HG03039 (cell line): ENCODE measurements around the gene CTLA4.
A peak's percentile ranks its signal among the peaks of the same experiment; 100 is the strongest.

Experiments used
- ATAC-seq: cut with Tn5 transposase; IDR thresholded peaks from one replicate; pipeline ENCODE4 v1.9.1; 2021; ENCODE audit warnings: mild to moderate bottlenecking, moderate library complexity; ENCODE audit not compliant: unreplicated experiment

Gene CTLA4

GRCh38 chr2:203867561-203868200, at the start of gene CTLA4:
CTLA4 (plus strand) TSS chr2:203867771; CDS start chr2:203867943, 172 bp downstream.
- ATAC-seq = no peak

DNA sequence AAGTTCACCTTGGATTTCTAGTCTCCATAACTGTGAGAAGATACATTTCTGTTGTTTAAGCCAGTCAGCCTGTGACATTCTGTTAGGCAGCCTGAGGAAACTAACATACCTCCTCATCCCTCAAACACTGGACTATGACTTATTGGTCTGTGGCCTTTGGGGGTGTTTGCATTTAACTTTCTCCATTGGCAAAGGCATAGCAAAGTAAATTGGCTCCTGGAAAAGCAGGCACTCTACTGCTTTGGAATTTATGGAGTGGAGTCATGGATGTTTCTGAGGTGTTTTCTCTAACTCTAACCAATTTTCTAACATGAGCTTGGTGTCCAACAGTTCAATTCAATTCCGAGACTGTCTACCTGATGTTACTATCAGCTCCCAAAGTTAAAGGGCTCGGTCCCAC, 48.9 kb upstream of the CTLA4 start:
- no peak for ATAC-seq

GRCh38 chr2:203819434-203820133, 48.0 kb upstream of the CTLA4 start:
- ATAC-seq = no peak

DNA sequence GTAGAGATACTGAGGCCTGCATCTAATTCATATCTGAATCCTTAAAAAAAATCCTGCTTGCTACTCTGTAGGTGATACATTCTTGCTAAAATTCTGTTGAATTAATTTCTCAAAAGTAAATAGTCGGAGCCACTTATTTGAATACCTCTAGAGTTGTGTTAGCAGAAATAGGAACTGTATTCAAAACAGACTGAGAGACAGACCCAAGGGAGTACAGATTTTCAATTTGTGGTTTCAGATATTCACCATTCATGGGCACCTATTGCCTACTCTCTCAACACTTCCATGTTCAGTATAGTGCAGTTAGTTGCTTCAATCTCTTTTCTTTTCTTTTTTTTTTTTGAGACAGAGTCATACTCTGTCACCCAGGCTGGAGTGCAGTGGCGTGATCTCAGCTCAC, 46.6 kb upstream of the CTLA4 start:
- peak; percentile 91 for ATAC-seq

DNA sequence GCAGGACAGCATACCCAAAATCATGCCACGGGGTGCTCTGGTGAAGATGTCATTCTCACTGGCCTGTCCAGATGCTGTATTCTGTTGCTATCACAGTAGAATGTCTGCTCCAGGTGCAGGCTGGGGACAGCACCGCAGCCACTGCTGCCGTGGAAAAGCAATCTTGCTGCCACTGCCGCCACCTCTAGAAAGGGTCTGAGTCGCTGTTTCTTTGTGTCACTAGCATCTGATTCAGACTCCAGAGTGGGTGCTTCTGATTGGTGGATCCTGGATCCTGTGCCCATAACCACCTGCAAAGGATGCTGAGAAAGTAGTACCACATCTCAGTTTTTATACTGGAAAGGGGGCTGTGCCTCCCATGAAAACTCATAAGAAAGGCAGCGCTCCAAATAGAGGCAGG, 45.3 kb upstream of the CTLA4 start:
- no peak for ATAC-seq

GRCh38 chr2:203823173-203823572, 44.4 kb upstream of the CTLA4 start:
- ATAC-seq = no peak

GRCh38 chr2:203824057-203824456, 43.5 kb upstream of the CTLA4 start:
- ATAC-seq = no peak

GRCh38 chr2:203824603-203825002, 43.0 kb upstream of the CTLA4 start:
- ATAC-seq = no peak

- no peak for ATAC-seq
Measured at GRCh38 chr2:203826704-203827103, 40.9 kb upstream of the CTLA4 start.

DNA sequence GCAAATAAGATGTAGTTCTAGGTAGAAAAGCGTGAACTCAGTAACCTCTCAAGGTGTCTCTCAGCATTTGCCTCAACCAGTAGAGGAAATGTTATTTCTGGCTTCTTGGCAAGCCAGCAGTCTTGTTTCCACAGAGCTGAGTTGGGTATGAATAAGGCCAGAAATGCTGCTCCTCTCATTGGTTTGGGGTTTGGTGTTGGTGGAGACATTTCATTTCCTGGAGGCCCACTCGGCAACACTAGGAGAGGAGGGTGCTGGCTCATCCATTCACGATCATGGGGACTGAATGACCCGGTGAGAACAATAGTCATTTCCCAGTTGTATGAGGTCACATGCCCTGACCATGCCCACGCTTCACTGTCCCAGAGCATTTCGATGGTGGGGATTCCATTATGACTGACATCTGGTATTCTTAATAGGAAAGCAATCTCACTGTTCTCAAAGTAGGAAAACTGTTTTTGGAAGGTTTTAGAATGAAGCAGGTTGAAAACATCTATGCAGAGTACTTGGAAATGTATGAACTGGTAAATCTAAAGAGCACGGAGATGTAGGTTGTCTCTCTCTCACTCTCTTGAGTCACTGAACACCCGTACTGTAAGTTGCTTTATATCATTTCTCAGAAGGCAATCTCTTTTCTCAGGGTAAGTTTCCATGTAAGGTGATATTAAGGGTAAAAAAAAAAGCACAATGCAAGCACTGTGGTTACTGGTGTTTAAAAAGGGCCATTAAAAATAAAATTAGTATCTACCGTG, 37.1 kb upstream of the CTLA4 start:
- ATAC-seq = no peak

DNA sequence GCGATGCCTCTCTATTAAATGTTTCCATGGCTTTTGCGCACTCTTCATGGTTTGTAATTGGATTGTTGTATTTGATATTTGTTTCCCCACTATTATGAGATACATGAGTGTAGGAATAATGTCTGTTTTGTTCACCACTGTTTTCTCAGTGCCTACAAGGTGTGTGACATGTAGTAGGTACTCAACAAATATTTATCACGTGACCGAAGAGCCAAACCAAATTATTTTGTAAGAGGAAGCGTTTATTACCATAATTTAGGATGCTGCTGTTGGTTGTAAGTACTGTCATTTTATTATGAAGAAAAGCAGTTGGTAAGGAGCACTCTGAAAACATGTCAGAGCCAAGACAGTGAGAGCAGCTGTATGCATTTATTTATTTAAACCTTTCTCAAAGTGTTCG, 32.2 kb upstream of the CTLA4 start:
- ATAC-seq = no peak

DNA sequence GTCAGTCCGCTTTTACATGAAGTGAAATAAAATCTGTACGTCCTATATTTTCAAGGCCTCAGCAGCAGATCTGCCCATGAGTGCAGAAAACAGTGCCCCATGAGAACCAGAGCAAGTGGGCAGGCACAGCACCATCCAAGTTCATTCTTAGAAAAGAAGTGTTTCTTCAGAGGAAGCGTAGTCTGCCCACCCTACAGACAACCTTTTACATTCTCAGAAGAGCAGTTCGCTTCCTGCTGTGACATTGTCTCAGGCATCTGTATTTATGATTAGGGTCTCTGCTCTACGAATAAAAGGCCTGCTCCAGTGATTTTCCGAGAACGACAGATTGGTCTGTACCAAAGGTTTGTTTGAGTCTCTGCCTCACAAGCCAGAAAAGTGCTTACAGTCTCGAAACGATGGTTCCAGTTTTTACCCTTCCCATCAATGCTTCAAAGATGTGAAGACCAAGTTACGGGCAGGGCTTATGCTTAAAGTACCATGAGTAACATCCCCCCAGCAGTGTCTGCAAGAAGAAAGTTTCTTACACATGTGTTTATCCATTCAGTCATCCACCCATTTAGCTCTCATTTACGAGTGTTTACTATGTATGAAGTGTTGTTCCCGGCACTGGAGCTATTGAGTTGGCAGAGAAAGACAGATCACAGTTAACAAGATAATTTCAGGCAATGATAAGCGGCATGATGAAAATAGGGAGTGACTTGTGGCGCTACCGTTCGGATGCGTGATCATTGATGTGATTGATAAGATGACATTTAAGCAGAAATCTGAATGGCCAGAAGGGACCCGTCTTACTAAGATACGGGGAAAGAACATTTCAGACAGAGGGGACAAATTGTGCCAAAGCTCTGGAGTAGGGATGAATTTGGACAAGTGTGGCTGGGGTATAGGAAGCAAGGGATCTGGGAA, 31.4 kb upstream of the CTLA4 start:
- ATAC-seq = no peak

DNA sequence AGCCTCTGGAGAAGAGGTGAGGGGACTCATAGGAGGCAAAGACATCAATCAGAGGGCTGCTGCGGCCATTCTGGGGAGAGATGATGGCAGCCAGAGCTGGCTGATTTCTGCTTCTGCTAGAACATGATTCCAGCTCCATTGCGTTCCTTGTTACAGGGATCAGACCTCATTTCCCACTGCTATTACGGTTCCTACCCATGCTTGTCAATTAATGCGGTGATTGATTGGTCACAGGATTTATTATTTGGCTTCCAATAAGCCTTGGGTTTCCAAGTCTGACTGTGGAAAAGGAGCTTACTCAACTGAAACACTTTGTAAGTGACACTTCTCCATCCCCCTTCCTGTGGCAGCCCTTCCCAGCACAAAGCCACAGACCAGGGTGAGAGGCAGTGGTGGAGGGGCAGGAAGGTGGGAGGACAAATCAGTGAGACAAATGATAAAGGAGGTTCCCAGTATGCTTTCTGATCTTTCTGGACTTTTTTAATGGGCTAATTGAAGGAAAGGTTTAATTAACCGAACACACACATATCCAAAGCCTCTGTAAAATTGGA, 26.8 kb upstream of the CTLA4 start:
- ATAC-seq = no peak

GRCh38 chr2:203841654-203842053, 25.9 kb upstream of the CTLA4 start:
- ATAC-seq = no peak

DNA sequence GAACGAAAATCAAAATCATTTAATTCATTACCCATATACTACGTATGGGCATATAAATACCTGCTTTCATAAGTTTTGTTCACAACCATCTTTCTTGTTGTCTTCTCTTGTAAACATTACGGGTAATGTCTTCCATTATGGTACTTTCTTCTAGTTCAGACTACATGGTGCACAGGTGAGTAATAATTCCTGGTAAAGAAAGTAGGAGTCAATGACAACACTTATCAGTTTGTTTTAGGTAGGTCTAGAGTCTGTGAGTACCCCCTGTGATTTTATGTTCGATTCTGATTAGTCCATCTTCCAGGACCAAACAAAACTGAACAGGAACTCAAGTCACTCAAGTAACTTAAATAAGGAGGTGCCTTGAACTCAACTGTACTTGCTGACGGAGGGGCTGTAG, 25.2 kb upstream of the CTLA4 start:
- ATAC-seq = no peak

DNA sequence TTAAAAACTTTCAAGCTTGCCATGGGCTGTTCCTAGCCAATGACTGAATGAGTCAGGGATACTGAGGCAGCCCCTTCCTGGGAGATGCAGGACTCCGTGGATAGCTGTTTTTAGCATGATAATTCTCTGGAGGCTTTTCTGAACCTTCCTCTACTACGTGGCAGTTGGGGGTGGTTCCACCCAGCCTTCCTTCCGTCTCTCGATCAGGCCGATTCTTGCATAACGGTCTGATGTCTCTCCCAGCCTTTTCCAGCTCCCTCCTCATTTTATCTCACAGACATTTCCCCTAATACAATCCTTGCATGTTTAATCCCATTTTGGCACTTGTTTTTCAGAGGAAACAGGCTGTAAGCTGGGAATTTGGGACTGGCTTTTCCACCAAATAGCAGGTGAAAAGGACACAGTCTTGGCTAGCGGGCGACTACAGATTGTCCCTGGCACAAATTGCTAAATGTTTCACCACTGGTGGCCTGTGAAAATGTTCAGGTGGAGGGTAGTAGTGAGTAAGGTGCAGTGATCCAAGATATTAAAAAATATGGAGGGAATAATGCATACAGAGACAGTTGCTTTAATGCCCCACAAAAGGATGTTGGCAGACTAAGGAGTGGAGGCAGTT, 21.0 kb upstream of the CTLA4 start:
- no peak for ATAC-seq

DNA sequence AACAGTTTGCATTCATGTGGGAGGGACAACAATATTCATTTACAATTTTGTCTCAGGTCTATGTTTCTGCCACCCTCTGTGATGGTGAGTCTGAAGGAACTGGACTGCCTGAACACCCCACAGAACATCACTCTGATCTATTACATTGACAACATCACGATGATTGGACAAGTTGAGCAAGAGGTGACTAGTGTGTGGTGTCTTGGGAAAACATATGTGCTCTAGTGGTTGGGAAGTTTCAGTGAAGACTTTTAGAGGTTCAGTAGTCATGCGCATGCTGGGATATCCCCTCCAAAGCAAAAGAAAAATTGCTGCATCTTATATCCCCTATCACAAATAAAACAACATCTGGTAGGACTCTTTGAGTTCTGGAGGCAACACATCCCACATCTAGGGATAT, 18.6 kb upstream of the CTLA4 start:
- ATAC-seq = no peak

GRCh38 chr2:203852760-203853159, 14.8 kb upstream of the CTLA4 start:
- ATAC-seq = no peak

GRCh38 chr2:203853271-203853670, 14.3 kb upstream of the CTLA4 start:
- ATAC-seq = no peak

DNA sequence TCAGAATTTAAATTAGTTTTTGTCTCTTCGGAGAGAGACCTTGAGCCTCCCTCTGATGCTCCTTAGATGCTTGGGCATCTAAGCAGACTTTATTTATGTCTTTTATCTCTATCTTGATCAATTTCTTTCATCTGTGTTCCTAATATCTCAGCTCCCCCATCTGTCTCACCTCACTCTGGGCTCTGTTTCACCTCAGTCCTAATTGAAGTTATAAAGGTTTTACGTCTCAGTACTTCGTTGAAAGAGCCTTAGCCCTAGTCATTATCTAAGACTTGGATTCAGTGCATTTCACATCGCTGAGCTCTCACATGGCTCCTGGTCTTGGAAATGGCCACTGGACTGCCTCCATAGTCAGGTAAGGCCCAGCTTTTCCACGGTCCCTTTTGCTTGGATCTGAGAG, 13.8 kb upstream of the CTLA4 start:
- no peak for ATAC-seq
